SK-N-SH (cell line): Measurements from ENCODE around the gene LAPTM4A. TPM values are rescaled to one million over a fixed set of nuclear protein-coding genes. Genes with fewer than 3 reads are reported as not detected.

ENCODE experiments used
- CTCF ChIA-PET: fragments of 300-600, 350-600 bp; formaldehyde crosslinking; extraction: SDS; loops from one replicate; lab custom pipeline; 2021; lab: Yijun Ruan, JAX
- POLR2A ChIA-PET: fragments of 350-600 bp; sonication (Branson Sonifier 250); formaldehyde crosslinking; extraction: SDS; loops from one replicate; lab custom pipeline; 2020; ENCODE audit warnings: antibody characterized with exemption, inconsistent platforms; lab: Yijun Ruan, JAX
- DNase-seq: peaks from one replicate; pipeline ENCODE4 v3.0.0; 2012
- H2AFZ ChIP-seq: fragments of 200-600 bp; sonication (generic); 2 replicates; pipeline ENCODE4 v1.8.1; 2016; ENCODE audit warnings: antibody characterized with exemption, mild to moderate bottlenecking, low read depth
- H3F3A ChIP-seq: fragments of 200-600 bp; sonication (generic); replicated peaks from 2 replicates; pipeline ENCODE3; 2016; ENCODE audit warnings: antibody characterized with exemption, mild to moderate bottlenecking; ENCODE audit not compliant: insufficient read depth
- H3K27ac ChIP-seq, 2 experiments: fragments of 200-500 bp in 1 of 2; fragments of 200-600 bp in 1 of 2; sonication (Bioruptor generic) in 1 of 2; sonication (generic), shearing (Covaris generic) in 1 of 2; 2 replicates each; pipeline versions ENCODE4 v1.5.1 to v1.6.1; 2014 to 2016; ENCODE audit warnings: low read depth in 2 of 2, inconsistent platforms in 1 of 2, low read length in 1 of 2, mild to moderate bottlenecking in 1 of 2, mixed read lengths in 1 of 2
- H3K27me3 ChIP-seq: fragments of 200-600 bp; sonication (generic), shearing (Covaris generic); 2 replicates; pipeline ENCODE4 v1.6.1; 2016; ENCODE audit warnings: mixed run types; ENCODE audit not compliant: insufficient read depth
- H3K36me3 ChIP-seq, 2 experiments: fragments of 200-500 bp in 1 of 2; fragments of 200-600 bp in 1 of 2; sonication (Bioruptor generic) in 1 of 2; sonication (generic) in 1 of 2; replicated peaks in 1 of 2; 2 replicates each; pipeline versions ENCODE3 to v1.5.1; 2014 to 2016; ENCODE audit warnings: low read length in 1 of 2, mild to moderate bottlenecking in 1 of 2; ENCODE audit not compliant: insufficient read depth in 2 of 2, control insufficient read depth in 1 of 2
- H3K4me1 ChIP-seq, 2 experiments: fragments of 200-500 bp in 1 of 2; fragments of 200-600 bp in 1 of 2; sonication (Bioruptor generic) in 1 of 2; sonication (generic), shearing (Covaris generic) in 1 of 2; 2 replicates each; pipeline versions ENCODE4 v1.5.1 to v1.6.1; 2014 to 2016; ENCODE audit warnings: low read depth in 1 of 2, low read length in 1 of 2, mixed run types in 1 of 2; ENCODE audit not compliant: insufficient read depth in 2 of 2, control insufficient read depth in 1 of 2
- H3K4me2 ChIP-seq: fragments of 200-600 bp; sonication (generic), shearing (Covaris generic); 2 replicates; pipeline ENCODE4 v1.6.1; 2017; ENCODE audit warnings: mixed run types
- H3K4me3 ChIP-seq, 2 experiments: fragments of 200-500 bp in 1 of 2; fragments of 200-600 bp in 1 of 2; sonication (Bioruptor generic) in 1 of 2; sonication (generic), shearing (Covaris generic) in 1 of 2; 2 replicates each; pipeline versions ENCODE4 v1.5.1 to v1.8.1; 2014 to 2016; ENCODE audit warnings: low read depth in 2 of 2, inconsistent platforms in 1 of 2, low read length in 1 of 2, mild to moderate bottlenecking in 1 of 2, mixed read lengths in 1 of 2, moderate library complexity in 1 of 2
- H3K79me2 ChIP-seq: fragments of 200-600 bp; sonication (generic); 2 replicates; pipeline ENCODE4 v1.8.1; 2017; ENCODE audit warnings: mild to moderate bottlenecking; ENCODE audit not compliant: insufficient read depth
- H3K9ac ChIP-seq: fragments of 200-600 bp; sonication (generic); 2 replicates; pipeline ENCODE4 v1.6.1; 2017; ENCODE audit warnings: mixed run types
- H3K9me2 ChIP-seq: fragments of 200-600 bp; sonication (generic); 2 replicates; pipeline ENCODE4 v1.6.1; 2017; ENCODE audit warnings: mixed run types
- H3K9me3 ChIP-seq: fragments of 200-600 bp; sonication (generic); 2 replicates; pipeline ENCODE4 v1.6.1; 2017; ENCODE audit warnings: mixed run types, mild to moderate bottlenecking, moderate library complexity
- H4K20me1 ChIP-seq: fragments of 200-600 bp; sonication (generic); 2 replicates; pipeline ENCODE4 v1.6.1; 2017; ENCODE audit warnings: mild to moderate bottlenecking, mixed run types; ENCODE audit not compliant: insufficient read depth
- CHD2 ChIP-seq: fragments of 150-350 bp; IDR thresholded peaks from 2 replicates; pipeline ENCODE4 v1.6.1; 2018; ENCODE audit warnings: low read length; ENCODE audit not compliant: partially characterized antibody
- ELF1 ChIP-seq: IDR thresholded peaks from 2 replicates; pipeline ENCODE4 v1.4.0; 2012
- EP300 ChIP-seq, 2 experiments: IDR thresholded peaks; 2 replicates each; pipeline versions ENCODE4 v1.4.0 to v1.6.1; 2012; ENCODE audit warnings: borderline replicate concordance in 1 of 2, low read depth in 1 of 2, low read length in 1 of 2
- FOSL2 ChIP-seq: IDR thresholded peaks from 2 replicates; pipeline ENCODE4 v1.4.0; 2012; ENCODE audit warnings: low read depth, mild to moderate bottlenecking, moderate library complexity, borderline replicate concordance
- GABPA ChIP-seq: IDR thresholded peaks from 2 replicates; pipeline ENCODE4 v1.4.0; 2012; ENCODE audit warnings: low read depth, mild to moderate bottlenecking
- GATA2 ChIP-seq: sonication (generic); formaldehyde crosslinking; IDR thresholded peaks from 2 replicates; pipeline ENCODE4 v1.5.0; 2020; ENCODE audit warnings: mild to moderate bottlenecking, missing genetic modification reagents
- MEF2A ChIP-seq: IDR thresholded peaks from 2 replicates; pipeline ENCODE4 v1.4.0; 2012; ENCODE audit warnings: low read depth, borderline replicate concordance
- MXI1 ChIP-seq: IDR thresholded peaks from 2 replicates; pipeline ENCODE4 v1.6.1; 2012; ENCODE audit warnings: mild to moderate bottlenecking, low read depth, low read length, improper control_type of control experiment
- RAD21 ChIP-seq: IDR thresholded peaks from 2 replicates; pipeline ENCODE4 v1.6.1; 2012; ENCODE audit warnings: mild to moderate bottlenecking, low read length
- RCOR1 ChIP-seq: fragments of 150-350 bp; IDR thresholded peaks from 2 replicates; pipeline ENCODE4 v1.6.1; 2017; ENCODE audit warnings: antibody characterized with exemption, low read length
- RFX5 ChIP-seq: IDR thresholded peaks from 2 replicates; pipeline ENCODE4 v1.6.1; 2012; ENCODE audit warnings: mild to moderate bottlenecking, improper control_type of control experiment, low read length
- RXRA ChIP-seq: IDR thresholded peaks from 2 replicates; pipeline ENCODE4 v1.4.0; 2012; ENCODE audit warnings: low read depth, mild to moderate bottlenecking, borderline replicate concordance
- SIN3A ChIP-seq: IDR thresholded peaks from 2 replicates; pipeline ENCODE4 v1.6.1; 2012; ENCODE audit warnings: low read depth, mild to moderate bottlenecking, low read length, moderate library complexity, borderline replicate concordance
- TAF1 ChIP-seq: IDR thresholded peaks from 2 replicates; pipeline ENCODE4 v1.6.1; 2012; ENCODE audit warnings: low read depth, mild to moderate bottlenecking, low read length, moderate library complexity, borderline replicate concordance
- WGBS: methylation state at CpG from one replicate; pipeline ENCODE4 v1.1.6; 2017; ENCODE audit warnings: low lambda C conversion rate; 5-methylcytosine and 5-hydroxymethylcytosine counted together
- polyA plus RNA-seq, 3 experiments: library from polyadenylated mRNA; depleted of rRNA; stranded (reverse); fragments of >200 nt; gene quantifications; 2 replicates each; pipeline ENCODE4 v1.2.3, GENCODE V29; 2012
- TF ChIP-seq, protein P1 (sequence below): IDR thresholded peaks from 2 replicates; pipeline ENCODE4 v1.4.0; 2012; ENCODE audit warnings: low read depth, borderline replicate concordance
- TF ChIP-seq, protein P2 (sequence below): fragments of 150-350 bp; IDR thresholded peaks from 2 replicates; pipeline ENCODE4 v1.6.1; 2017; ENCODE audit warnings: antibody characterized with exemption, low read length, low read depth, borderline replicate concordance

LAPTM4A gene
- polyA plus RNA-seq, 1 of the 3 experiments (the other 2 are of a cell fraction): 306 TPM

DNA sequence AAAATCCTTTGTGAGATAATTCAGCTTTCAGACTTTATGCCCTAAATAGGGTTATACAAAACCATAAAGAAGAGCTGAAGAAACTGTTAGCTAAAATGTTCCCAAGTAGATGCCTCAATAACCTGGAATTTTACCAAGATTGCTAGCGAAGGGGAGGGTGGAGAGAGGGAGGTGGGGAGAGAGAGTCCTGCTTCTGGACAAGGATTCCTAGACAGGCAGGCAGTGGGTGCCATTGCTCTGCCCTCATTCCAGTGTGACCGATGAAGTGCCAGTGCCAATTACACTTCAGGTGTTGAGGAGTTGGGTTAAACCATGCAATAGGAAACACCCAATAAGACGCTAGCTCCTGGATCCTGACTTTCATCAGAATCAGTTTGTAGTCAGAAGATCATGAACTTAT lies 18.1 kb downstream of the LAPTM4A start (continued):
- TF ChIP-seq RAD21 (no peak), SIN3A (no peak), GATA2 (CRISPR knock-in tag) (no peak), RCOR1 (no peak), GABPA (no peak), CHD2 (no peak), ELF1 (no peak)
- TF ChIP-seq, protein P1, sequence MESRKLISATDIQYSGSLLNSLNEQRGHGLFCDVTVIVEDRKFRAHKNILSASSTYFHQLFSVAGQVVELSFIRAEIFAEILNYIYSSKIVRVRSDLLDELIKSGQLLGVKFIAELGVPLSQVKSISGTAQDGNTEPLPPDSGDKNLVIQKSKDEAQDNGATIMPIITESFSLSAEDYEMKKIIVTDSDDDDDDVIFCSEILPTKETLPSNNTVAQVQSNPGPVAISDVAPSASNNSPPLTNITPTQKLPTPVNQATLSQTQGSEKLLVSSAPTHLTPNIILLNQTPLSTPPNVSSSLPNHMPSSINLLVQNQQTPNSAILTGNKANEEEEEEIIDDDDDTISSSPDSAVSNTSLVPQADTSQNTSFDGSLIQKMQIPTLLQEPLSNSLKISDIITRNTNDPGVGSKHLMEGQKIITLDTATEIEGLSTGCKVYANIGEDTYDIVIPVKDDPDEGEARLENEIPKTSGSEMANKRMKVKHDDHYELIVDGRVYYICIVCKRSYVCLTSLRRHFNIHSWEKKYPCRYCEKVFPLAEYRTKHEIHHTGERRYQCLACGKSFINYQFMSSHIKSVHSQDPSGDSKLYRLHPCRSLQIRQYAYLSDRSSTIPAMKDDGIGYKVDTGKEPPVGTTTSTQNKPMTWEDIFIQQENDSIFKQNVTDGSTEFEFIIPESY: no peak

DNA sequence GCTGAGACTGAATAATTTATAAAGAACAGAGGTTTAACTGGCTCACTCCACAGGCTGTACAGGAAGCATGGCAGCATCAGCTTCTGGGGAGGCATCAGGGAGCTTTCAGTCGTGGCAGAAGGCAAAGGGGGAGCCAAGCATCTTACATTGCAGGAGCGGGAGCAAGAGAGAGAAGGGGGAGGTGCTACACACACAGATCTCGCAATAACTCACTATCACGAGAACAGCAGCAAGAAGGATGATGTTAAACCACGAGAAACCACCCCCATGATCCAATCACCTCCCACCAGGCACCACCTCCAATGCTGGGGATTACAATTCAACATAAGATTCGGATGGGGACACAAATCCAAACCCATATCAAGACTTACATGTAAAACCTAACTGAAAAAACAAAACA lies 21.2 kb downstream of the LAPTM4A start:
- H3K9me2 ChIP-seq: no peaks in the 10 kb centered on the region
- no peak for DNase-seq
- H2AFZ ChIP-seq: no peak overlapping the region
- H3K9me3 ChIP-seq: peaks cover 13% of the 10 kb centered on the region
- peaks cover 44 to 74% of the 10 kb centered on the region in 2 experiments for H3K36me3 ChIP-seq
- H3K27ac ChIP-seq: no peak overlapping the region
- no peak overlapping the region for H3K4me2 ChIP-seq
- H4K20me1 ChIP-seq: 0 out of 2 replicates have a peak, but pooled peaks cover 1% of the 10 kb centered on the region
- peaks cover 10% of the 10 kb centered on the region for H3F3A ChIP-seq
- ChIA-PET CTCF (interaction anchor here (0.8 to 5.2 kb wide), 4 partner anchors 9 to 64 kb away, joined by 3 to 48 read pairs (median 4); no protein-coding TSS in a partner anchor), POLR2A (no interaction called here)
- TF ChIP-seq RXRA: no peak
- TF ChIP-seq, protein P1: no peak
- no peak for TF ChIP-seq TAF1
- TF ChIP-seq RFX5: no peak
- no peak for TF ChIP-seq EP300 (IDR thresholded peaks at IDR 0.05; ENCODE audit: borderline replicate concordance in 1 of 2, low read depth in 1 of 2, low read length in 1 of 2)
- no peak for TF ChIP-seq MEF2A
- TF ChIP-seq RAD21: no peak
- no peak for TF ChIP-seq FOSL2
- TF ChIP-seq, protein P2, sequence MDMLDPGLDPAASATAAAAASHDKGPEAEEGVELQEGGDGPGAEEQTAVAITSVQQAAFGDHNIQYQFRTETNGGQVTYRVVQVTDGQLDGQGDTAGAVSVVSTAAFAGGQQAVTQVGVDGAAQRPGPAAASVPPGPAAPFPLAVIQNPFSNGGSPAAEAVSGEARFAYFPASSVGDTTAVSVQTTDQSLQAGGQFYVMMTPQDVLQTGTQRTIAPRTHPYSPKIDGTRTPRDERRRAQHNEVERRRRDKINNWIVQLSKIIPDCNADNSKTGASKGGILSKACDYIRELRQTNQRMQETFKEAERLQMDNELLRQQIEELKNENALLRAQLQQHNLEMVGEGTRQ: no peak
- no peak for TF ChIP-seq MXI1
- H3K27me3 ChIP-seq: no peaks in the 10 kb centered on the region
- no peak overlapping the region for H3K9ac ChIP-seq
- peaks cover 22% of the 10 kb centered on the region for H3K79me2 ChIP-seq
- H3K4me3 ChIP-seq: no peak overlapping the region
- peaks cover 0 to 3% of the 10 kb centered on the region in 2 experiments; a peak in 2 of 4 replicates for H3K4me1 ChIP-seq
- WGBS: 90% methylated on average over 6 of the region's 6 CpGs
